ENCODE data around the gene SMARCE1.
A peak's percentile ranks its signal among the peaks of the same experiment; 100 is the strongest.

The SMARCE1 gene

DNA sequence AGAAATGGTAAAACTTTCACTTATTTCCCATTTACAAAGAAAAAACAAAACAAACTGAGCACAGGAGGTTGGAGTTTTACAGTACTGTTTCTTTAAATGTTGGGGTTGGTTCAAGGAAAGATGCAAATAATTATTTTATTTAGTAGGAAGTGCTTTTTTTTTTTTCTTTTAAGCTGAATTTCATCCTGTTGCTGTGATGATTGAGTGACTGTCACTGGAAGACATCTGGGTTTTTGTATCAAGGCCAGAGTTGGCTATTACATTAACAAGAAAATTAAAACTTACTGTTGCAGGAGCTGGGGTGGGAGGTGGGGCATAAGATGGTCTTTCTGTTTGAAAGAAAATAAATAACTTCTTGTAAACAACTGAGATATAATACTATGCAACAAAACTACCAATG lies 2.3 kb downstream of the SMARCE1 start:
- no peak for DNase-seq

GRCh38 chr17:40637931-40638330 lies 9.7 kb downstream of the SMARCE1 start:
- DNase-seq, result no peak

- DNase-seq, result no peak
These were observed 13.7 kb downstream of the SMARCE1 start for GRCh38 chr17:40633871-40634270.

DNA sequence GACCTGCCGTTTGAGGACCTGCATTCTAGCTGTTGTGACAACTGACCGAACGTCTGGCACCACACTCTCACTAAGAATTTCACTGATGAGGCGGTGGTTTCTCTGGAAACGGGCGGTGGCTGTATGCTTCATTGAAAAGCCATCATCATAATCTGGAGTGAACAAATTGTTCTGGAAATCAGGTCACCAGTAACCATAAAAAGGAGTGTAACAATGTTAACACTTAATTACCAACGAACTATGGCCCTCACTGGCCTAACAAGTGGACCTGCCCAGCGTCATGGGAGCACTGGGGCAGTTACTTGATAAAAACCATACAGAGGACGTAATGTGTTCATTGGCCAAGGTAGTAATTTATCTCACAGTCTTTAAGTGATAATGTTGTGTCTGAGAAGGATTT lies 15.4 kb downstream of the SMARCE1 start:
- no peak for DNase-seq

DNA sequence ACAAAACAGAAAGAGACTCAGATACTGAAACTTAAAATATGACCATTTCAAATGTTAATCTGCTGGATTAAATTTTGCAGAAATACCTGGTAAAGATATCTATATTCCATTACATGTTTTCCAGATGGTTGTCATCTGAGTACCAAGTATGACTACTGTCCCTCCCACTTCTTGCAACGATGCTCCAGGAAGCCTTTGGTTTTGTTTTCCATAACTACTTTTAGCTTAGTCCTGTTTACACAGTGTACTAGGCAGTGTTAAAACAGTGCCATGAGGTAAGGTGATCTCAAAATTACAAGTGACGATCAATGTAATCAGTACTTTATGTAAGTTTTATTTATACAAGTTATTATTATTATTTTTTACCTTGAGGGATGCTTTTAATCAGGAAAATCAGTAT lies 17.8 kb downstream of the SMARCE1 start:
- no peak for DNase-seq

- no peak for DNase-seq
These were observed 22.3 kb downstream of the SMARCE1 start for GRCh38 chr17:40625311-40625710.

DNA sequence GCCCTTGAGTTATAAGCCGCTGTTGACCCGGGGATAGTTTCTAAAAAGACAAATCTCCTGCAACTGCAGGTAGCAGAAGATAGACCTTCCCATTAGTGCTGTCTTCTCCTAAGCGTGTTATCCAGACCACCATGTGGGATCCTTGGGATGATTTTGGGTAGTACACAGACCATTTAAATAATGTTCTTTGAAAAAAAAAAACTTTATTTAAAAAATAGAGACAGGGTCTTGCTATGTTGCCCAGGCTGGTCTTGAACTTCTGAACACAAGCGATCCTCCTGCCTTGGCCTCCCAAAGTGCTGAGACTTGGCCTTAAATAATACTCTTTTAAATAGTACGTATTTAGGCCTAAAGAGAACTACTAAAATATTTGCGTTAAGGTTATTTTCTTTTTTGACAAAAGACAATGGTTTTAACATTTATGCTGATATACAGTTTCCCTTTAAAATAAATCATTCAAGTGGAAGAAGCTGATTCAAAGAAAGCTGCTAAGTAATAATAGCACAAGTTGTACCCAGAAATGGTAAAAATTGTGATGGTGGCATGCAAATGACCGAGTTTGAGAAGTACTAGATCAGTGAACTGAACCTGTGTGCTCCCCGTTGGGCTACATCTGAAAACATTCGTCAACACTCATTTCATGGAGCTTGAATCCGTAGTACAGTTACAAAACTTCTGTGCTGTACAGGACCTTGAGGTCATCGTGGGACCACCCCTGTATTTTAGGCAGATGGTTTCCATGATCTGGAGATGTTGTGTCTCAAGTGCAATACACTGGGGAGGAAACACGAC lies 24.0 kb downstream of the SMARCE1 start:
- DNase-seq, result no peak

GRCh38 chr17:40622509-40622928 lies 25.1 kb downstream of the SMARCE1 start:
- no peak for DNase-seq

DNA sequence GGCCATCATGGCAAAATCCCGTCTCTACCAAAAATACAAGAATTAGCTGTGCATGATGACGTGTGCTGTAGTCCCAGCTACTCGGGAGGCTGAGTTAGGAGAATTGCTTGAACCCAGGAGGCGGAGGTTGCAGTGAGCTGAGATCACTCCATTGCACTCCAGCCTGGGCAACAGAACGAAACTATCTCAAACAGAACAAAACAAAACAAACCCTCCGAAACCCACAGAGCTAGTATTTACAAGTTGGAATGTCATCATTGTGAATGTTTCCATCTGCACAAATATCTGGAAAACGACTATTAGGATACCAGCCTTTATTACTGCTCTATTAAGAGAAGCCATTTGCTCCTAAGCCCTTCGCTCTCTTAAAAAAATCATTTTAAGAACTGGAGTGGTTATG lies 26.0 kb downstream of the SMARCE1 start:
- DNase-seq, result no peak

GRCh38 chr17:40621019-40621418 lies 26.6 kb downstream of the SMARCE1 start:
- no peak for DNase-seq

GRCh38 chr17:40618754-40619625 lies 28.6 kb downstream of the SMARCE1 start:
- no peak for DNase-seq

- no peak for DNase-seq
These were observed 29.9 kb downstream of the SMARCE1 start for GRCh38 chr17:40617678-40618240.

DNA sequence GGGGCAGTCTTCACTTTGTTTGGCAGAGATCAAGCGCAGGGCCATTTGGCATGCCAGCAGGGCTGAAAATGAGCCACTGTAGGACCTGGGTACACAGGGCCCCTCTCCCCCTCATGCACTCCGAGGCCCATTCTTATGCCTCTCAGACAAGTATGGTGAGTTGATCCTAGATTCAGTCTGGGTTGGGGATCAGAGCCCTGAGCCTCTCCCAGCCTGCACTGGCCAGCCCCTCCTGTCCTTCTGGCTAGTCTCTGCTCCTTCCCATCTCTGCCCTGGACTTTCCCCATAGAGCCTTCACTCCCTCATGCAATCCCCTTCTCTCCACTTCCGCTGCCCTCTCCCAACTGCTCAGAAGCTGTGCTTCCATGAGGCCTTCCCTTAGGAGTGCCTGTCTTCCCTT lies 31.0 kb downstream of the SMARCE1 start:
- no peak for DNase-seq

GRCh38 chr17:40615841-40616476 lies 31.7 kb downstream of the SMARCE1 start:
- DNase-seq, result no peak

DNA sequence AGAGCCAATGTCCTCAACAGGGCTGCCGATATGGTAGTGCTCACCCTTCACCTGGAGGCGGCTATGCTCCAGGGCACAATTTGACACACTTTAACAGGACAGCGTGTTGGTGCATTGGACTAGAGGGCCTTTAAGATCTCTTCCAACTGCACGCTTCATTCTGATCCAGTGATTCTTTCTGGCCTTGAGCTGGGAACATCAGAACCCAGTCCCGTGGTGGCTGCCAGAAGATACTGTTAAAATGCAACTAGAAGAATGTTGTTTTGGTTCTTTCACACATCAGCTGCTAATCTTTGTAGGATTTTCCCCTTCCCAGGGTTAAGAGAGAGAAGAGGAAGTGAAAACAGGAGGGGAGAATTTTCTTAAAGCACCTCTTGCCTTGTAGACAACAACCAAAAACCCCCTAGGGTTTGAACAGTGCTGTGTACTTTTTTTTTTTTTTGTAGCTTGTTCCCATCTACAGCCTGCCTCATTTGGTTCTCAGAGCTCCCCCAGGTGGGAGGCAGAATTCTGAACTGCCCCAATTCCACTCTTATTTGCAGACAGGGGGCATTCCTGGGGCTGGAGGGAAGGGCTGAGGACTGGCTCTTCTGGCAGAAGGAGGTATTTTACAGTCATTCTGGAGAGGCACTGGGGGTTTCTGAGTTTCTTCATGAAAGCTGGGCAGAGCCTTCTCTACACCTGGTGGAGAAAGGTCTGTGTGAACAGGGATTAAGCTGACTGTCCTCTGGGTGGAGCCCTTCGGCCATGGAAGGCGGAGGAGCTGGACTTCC lies 32.4 kb downstream of the SMARCE1 start:
- no peak for DNase-seq

DNA sequence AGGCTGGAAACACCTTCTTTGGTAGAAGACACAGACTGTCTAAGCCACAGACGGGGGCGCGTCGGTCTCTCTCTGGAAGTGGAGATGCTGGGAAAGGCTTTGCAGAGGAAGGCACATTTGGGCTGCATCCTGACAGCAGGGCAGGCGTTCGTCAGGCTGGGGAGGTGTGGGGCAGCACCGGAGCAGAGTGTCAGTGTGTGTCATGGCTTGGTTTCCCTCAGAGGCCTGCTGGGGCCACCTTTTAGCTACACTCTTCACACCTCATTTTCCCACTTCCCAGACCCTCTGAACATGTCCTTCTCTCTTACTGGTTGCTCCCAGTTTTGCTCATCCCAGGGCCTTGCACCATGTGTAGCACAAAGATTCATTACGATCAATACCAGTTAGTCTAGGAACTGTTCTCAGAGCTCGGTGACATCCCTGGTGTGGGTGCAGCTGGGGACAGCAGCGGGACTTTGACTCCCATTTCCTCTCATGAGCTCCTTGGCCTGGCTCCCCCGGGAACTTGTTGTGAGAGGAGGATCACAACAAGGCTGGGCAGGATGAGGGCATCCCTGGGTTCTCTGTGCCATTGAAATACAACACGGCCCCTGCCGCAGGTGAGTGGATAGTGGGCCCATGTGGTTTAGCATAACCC lies 33.1 kb downstream of the SMARCE1 start:
- DNase-seq, result no peak

DNA sequence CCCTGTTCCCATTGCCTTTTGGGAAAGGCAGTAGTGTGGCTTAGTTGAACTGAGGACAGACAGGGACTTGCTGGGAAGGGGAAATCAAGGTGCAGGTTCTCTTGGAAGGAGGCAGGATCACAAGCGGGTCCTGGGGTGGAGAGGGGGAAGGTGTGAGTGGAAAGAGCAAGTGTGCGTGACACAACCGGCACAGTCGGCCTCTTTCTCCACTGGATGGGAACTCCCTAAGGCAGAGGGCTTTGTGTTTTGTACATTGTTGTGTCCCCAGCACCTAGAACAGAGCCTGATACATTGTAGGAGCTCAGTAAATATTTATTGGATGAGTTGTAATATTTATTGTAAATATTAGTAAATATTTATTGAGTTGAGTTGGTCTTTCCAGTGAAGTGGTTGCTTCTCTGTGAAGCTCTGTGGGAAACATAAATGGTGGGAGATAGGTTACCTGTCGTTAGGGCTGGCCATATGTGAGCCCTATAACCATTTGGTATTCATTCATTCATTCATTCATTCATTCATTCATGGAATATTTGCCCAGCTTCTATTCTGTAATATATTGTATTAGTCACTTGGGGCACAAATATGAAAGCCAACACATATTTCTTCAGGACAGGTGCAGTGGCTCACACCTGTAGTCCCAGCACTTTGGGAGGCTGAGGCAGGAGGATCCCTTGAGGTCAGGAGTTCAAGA lies 34.0 kb downstream of the SMARCE1 start:
- no peak for DNase-seq

DNA sequence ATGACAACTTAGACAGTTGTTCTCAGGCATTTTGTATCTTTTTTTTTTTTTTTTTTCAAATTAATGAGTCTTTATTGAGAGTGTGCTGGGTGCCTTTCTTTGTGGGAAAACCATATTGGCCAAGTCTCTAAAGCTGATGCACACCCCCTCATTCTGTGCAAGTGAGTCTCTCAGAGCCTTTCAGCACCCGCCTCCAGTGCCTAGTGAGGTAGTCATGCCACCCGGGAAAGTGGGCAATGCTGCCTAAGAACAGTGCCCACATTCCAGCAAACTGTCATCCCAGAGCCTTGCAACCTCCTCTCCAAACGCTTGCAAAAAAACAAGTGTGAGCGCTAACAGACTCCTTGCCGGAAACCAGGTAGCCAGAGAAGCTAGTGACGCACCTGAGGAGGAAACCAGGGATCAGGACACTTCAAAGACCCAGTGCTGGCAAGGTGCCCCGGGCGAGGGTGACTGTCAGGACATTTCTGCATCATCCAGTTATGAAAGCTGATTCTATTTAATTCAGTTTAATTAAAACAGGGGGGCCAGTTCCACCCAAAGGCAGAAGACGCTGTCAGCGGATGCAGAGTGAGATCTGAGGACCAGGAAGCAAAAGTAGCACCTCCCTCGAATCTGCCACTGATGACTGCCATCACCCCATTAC lies 34.9 kb downstream of the SMARCE1 start:
- DNase-seq, result peak; percentile 79

DNA sequence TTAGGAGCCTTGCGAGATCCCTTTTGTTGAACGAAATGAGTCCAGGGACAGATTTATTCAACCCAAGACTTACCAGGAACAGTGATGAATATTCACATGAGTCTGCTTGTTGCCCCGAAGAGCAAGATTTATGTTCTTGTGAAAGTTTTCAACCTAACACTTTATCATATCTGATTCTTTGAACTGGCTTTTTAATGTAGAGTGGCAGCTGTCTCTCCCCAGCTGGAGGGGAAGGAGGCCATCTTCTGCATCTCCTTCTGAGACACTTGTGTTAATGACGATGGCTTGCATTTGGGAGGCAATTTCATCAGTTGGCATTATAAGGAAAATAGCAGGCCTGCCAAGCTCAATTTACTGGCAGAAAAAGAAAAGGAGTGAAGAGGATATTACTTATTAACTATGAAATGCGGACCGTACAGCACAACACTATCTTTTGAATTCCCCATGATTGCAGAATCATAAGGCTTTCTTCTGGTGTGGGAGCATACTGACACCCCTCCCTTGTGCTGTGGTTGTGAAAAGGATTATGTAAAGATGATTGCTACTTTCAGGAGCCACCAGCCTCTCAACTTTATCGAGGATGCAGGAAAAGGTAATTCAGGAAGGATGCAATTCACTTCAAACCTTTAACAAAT lies 35.7 kb downstream of the SMARCE1 start:
- no peak for DNase-seq

DNA sequence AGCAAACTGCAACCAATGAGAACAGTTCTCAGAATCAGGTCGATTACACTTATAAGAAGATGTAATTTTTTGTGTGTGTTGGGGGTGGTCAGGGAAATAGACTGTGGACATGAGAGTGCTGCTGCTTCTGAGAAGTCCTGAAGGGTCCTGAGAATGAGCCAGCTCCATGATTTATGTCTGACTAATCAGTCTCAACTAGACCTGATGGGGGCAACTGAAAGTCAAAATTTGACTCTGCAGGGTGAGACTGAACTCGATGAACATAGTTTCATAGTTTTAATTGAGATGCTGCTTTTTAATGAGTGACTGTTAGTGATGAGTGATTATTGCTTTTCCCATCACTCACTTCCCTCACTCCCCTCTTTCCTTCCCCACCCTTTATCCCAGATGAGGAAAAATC lies 37.3 kb downstream of the SMARCE1 start:
- no peak for DNase-seq

Data from activated CD4-positive, alpha-beta T cell treated with anti-CD3 and anti-CD28 coated beads for 48 hours (primary cell).